ENCODE data around the gene SERPINA1. TPM values are rescaled to one million over a fixed set of nuclear protein-coding genes. Genes with fewer than 3 reads are reported as not detected.

Gene SERPINA1
- polyA plus RNA-seq, 4 donors: 48.2 to 109 (median 93.4) TPM

GRCh38 chr14:94398536-94398935 is 10.1 kb upstream of the SERPINA1 start:
- DNase-seq (ENCODE audit: low read depth in 4 of 4, low spot score in 3 of 4): no peak

GRCh38 chr14:94398182-94398479 is 9.7 kb upstream of the SERPINA1 start:
- DNase-seq (ENCODE audit: low read depth in 4 of 4, low spot score in 3 of 4): no peak

- DNase-seq (ENCODE audit: low read depth in 4 of 4, low spot score in 3 of 4): no peak
Measured at GRCh38 chr14:94397289-94398181, 9.1 kb upstream of the SERPINA1 start.

GRCh38 chr14:94396628-94397225 is 8.3 kb upstream of the SERPINA1 start:
- no peak for DNase-seq (ENCODE audit: low read depth in 4 of 4, low spot score in 3 of 4)

- no peak for DNase-seq (ENCODE audit: low read depth in 4 of 4, low spot score in 3 of 4)
Measured at GRCh38 chr14:94395888-94396574, 7.6 kb upstream of the SERPINA1 start.

- no peak for DNase-seq (ENCODE audit: low read depth in 4 of 4, low spot score in 3 of 4)
Measured at GRCh38 chr14:94395282-94395887, 7.0 kb upstream of the SERPINA1 start.

GRCh38 chr14:94394581-94395207 is 6.3 kb upstream of the SERPINA1 start:
- no peak for DNase-seq (ENCODE audit: low read depth in 4 of 4, low spot score in 3 of 4)

- DNase-seq (ENCODE audit: low read depth in 4 of 4, low spot score in 3 of 4): no peak
Measured at GRCh38 chr14:94394025-94394493, 5.7 kb upstream of the SERPINA1 start.

GRCh38 chr14:94393474-94393873 is 5.1 kb upstream of the SERPINA1 start:
- DNase-seq (ENCODE audit: low read depth in 4 of 4, low spot score in 3 of 4): no peak

GRCh38 chr14:94392510-94392935 is 4.1 kb upstream of the SERPINA1 start:
- no peak for DNase-seq (ENCODE audit: low read depth in 4 of 4, low spot score in 3 of 4)

- no peak for DNase-seq (ENCODE audit: low read depth in 4 of 4, low spot score in 3 of 4)
Measured at GRCh38 chr14:94391281-94391975, 3.0 kb upstream of the SERPINA1 start.

- DNase-seq (ENCODE audit: low read depth in 4 of 4, low spot score in 3 of 4): no peak
Measured at GRCh38 chr14:94390372-94391086, 2.1 kb upstream of the SERPINA1 start.

- DNase-seq (ENCODE audit: low read depth in 4 of 4, low spot score in 3 of 4): no peak
Measured at GRCh38 chr14:94389731-94390371, 1.4 kb upstream of the SERPINA1 start.

GRCh38 chr14:94389104-94389469 is 685 bp upstream of the SERPINA1 start:
- no peak for DNase-seq (ENCODE audit: low read depth in 4 of 4, low spot score in 3 of 4)

GRCh38 chr14:94388027-94388383 is 397 bp downstream of the SERPINA1 start:
- DNase-seq (ENCODE audit: low read depth in 4 of 4, low spot score in 3 of 4): no peak

GRCh38 chr14:94387051-94388026 is 1.1 kb downstream of the SERPINA1 start:
- DNase-seq (ENCODE audit: low read depth in 4 of 4, low spot score in 3 of 4): no peak

GRCh38 chr14:94386085-94387031 is 2.0 kb downstream of the SERPINA1 start:
- no peak for DNase-seq (ENCODE audit: low read depth in 4 of 4, low spot score in 3 of 4)

Measured in left renal pelvis (tissue), 4 donors.